Activated CD8-positive, alpha-beta memory T cell treated with anti-CD3 and anti-CD28 coated beads, Interleukin-2, amount 50 U/mL, for 24 hours (primary cell): ENCODE results near the gene MST1.
"Not testable (repeated sequence)": the region's sequence is repeated elsewhere in the genome, so short reads cannot be mapped to it uniquely, and the experiment has no call there.

ENCODE experiments used
- DNase-seq: peaks from one replicate; pipeline ENCODE4 v3.0.0-alpha.2; 2020; ENCODE audit errors: extremely low read depth

The MST1 gene

DNA sequence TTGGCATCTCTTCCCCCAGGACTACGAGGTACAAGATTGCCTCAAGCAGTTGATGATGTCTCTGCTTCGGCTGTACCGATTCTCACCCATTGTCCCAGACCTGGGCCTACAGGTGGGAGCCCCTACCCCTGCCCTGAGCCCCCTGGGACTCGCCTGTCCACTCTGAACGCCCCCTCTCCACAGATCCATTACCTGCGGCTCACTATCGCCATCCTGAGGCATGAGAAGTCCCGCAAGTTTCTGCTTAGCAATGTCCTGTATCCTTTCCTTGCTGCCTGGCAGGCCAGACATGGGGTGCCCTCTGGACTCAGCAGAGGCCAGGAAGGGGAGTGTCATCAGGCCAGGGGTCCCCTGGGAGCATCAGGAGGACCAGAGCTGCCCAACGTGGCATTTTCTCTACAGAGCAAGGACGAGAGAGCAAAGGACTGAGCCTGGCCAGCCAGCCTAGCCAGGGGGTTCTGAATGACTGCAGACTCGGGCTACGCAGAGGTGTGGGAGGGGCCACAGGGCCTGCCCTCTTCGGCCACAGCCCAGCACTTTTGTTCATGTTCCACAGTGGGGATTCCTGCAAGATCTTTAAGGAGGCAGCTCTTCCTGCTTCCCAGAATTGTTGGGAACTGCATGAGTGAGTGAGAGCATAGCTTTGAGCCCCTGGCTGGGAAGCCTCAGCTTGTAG, 11.3 kb upstream of the MST1 start:
- no peak for DNase-seq

DNA sequence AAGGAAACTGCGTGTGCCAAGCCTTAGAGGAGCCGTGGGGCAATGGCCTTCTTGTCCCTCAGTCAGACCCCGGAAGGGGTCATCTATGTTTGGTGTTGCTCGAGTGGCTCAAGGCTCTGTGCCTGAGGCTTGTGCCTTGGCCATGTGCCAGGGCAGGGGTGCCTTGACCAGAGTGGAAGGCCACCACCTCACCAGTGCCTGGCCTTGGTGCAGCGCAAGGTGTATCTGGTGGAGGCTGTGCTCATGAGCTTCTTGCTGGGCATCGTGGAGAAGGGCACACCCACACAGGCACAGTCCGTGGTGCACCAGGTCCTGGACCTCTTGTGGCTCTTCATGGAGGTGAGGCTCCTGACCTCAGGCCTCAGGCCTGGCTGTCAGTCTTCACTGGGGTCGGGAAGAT, 10.7 kb upstream of the MST1 start:
- DNase-seq, result no peak

DNA sequence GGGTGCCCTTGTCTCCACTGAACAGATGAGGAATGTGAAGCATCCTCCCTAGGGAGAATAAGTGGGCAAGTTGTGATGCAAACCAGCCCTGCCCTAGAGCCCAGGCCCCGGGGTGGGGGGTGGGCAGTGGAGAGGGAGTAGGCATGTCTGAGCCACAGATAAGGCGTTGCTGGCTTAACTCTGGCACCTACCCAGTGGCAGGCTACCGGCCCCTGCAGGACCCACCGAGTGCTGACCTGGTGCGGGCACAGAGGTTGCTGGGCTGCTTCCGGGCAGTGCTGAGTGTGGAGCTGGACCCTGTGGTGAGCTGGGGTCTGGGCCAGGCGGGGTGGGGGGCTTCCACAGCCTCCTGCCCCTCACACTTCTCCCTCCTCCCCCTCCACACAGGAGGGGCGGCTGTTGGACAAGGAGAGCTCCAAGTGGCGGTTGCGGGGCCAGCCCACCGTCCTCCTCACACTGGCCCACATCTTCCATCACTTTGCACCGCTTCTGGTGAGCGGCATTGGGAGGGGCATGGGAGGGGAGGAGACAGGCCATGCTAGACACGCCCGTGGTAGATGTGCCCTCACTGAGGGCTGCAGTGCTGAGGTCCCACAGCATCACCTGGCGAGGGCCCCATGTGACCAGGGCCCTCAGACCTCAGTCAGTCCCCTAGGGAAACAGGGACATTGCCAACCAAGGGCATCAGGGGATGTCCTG, 10.2 kb upstream of the MST1 start:
- DNase-seq, result no peak

GRCh38 chr3:49695350-49696015, 6.2 kb upstream of the MST1 start:
- DNase-seq, result not testable (repeated sequence)

GRCh38 chr3:49694409-49695070, 5.3 kb upstream of the MST1 start:
- DNase-seq, result not testable (repeated sequence)

- not testable (repeated sequence) for DNase-seq
Observed at GRCh38 chr3:49691481-49691880, 2.2 kb upstream of the MST1 start.

GRCh38 chr3:49690856-49691255, 1.6 kb upstream of the MST1 start:
- DNase-seq, result not testable (repeated sequence)

DNA sequence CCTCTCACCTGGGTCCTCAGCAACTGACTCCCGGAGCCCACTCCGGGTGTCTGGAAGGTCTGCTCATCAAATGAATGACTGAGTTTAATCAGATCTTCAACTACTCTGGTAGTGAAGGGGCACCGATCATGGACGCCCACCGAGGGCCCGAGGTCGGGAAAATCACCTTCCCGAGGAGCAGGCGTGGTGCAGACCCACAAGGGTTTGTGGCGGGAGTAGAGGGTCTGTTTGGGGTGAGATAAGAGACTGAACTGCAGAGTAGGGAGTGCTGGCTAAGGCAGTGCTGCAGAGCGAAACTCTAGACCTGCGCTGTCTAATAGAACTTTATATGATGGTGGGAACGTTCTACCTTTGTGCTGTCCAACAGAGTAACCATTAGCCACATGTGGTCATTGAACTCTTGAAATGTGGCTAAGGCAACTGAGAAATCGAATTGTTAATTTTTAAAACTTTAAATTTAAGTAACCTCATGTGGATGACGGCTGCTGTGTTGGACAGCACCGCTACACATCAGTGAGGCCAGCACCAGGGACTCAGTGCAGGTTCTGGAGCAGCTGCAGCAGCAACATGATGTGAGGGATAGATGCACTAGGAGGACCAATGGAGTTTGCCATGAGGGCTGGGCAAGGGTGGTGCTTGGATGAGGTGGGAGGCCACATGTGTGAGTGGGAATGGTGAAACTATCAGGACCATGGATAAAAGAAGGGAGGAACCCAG, 792 bp upstream of the MST1 start:
- not testable (repeated sequence) for DNase-seq

- not testable (repeated sequence) for DNase-seq
Observed at GRCh38 chr3:49688338-49689045, 782 bp downstream of the MST1 start.

- DNase-seq, result not testable (repeated sequence)
Observed at GRCh38 chr3:49687424-49687795, 1.9 kb downstream of the MST1 start.

- DNase-seq, result not testable (repeated sequence)
Observed at GRCh38 chr3:49686769-49687423, 2.4 kb downstream of the MST1 start.

DNA sequence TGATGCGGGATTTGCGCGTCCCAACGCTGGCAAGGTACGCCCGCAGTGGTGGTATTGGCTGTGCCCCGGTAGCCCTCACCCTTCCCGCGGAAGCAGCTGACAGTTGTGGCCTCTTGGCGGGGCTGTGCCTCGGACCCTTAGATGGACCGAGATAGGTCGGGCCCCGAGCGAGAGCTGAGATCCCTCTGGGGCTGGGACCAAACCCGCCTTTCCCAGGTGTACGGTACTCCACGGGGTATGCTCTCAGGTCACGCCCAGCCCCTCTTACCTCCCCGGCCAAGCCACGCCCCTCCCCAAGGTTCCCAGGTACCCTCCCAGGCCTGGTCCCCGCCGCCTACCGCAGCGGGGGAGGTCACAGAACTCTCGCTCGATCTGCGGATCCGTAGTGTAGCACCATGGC, 2.9 kb downstream of the MST1 start:
- DNase-seq, result not testable (repeated sequence)

GRCh38 chr3:49685846-49686245, 3.4 kb downstream of the MST1 start:
- DNase-seq, result not testable (repeated sequence)

GRCh38 chr3:49685103-49685502, 4.2 kb downstream of the MST1 start:
- not testable (repeated sequence) for DNase-seq

GRCh38 chr3:49684453-49684852, 4.8 kb downstream of the MST1 start:
- DNase-seq, result not testable (repeated sequence)

GRCh38 chr3:49683162-49683561, 6.1 kb downstream of the MST1 start:
- no peak for DNase-seq

DNA sequence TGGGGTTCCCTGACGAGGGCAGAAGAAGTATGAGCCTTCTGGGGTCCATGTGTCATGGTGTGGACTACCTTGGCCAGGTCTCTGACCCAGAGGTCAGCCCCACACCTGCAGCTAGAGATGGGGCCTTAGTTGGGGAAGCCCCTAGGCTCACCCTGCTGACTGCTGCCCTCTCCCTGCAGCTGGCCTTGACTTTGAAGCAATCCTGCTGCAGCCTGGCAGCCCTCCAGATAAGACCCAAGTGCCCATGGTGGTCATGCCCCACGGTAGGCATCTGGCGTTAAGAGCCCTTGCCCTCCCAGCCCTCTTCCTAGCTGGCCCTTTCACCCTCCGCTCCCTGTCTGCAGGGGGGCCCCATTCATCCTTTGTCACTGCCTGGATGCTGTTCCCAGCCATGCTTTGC, 7.7 kb downstream of the MST1 start:
- no peak for DNase-seq

GRCh38 chr3:49681232-49681522, 8.1 kb downstream of the MST1 start:
- no peak for DNase-seq

- DNase-seq, result no peak
Observed at GRCh38 chr3:49680493-49681231, 8.6 kb downstream of the MST1 start.

- no peak for DNase-seq
Observed at GRCh38 chr3:49675912-49676311, 13.4 kb downstream of the MST1 start.
